HG03095 (cell line): ENCODE data around the gene LONP2.
"Not testable (repeated sequence)": the region's sequence is repeated elsewhere in the genome, so short reads cannot be mapped to it uniquely, and the experiment has no call there.

Experiments
- ATAC-seq: cut with Tn5 transposase; IDR thresholded peaks from one replicate; pipeline ENCODE4 v1.9.1; 2021; ENCODE audit warnings: moderate library complexity; ENCODE audit not compliant: unreplicated experiment

LONP2 gene

GRCh38 chr16:48365601-48366164 lies 121.6 kb downstream of the LONP2 start:
- ATAC-seq = peak; percentile 91

- peak; percentile 55 for ATAC-seq
Observed at GRCh38 chr16:48366165-48367093, 122.3 kb downstream of the LONP2 start.

GRCh38 chr16:48367441-48368049 lies 123.4 kb downstream of the LONP2 start:
- no peak for ATAC-seq

GRCh38 chr16:48369765-48370164 lies 125.7 kb downstream of the LONP2 start:
- no peak for ATAC-seq

- ATAC-seq = no peak
Observed at GRCh38 chr16:48370229-48370628, 126.1 kb downstream of the LONP2 start.

- not testable (repeated sequence) for ATAC-seq
Observed at GRCh38 chr16:48370668-48371392, 126.7 kb downstream of the LONP2 start.

GRCh38 chr16:48371393-48371780 lies 127.3 kb downstream of the LONP2 start:
- no peak for ATAC-seq

GRCh38 chr16:48372744-48373143 lies 128.6 kb downstream of the LONP2 start:
- ATAC-seq = no peak

- ATAC-seq = no peak
Observed at GRCh38 chr16:48373258-48374029, 129.3 kb downstream of the LONP2 start.

GRCh38 chr16:48374255-48374654 lies 130.2 kb downstream of the LONP2 start:
- ATAC-seq = no peak

GRCh38 chr16:48377301-48377700 lies 133.2 kb downstream of the LONP2 start:
- not testable (repeated sequence) for ATAC-seq

GRCh38 chr16:48378276-48378675 lies 134.2 kb downstream of the LONP2 start:
- no peak for ATAC-seq

- ATAC-seq = no peak
Observed at GRCh38 chr16:48378836-48379235, 134.7 kb downstream of the LONP2 start.

GRCh38 chr16:48381201-48381600 lies 137.1 kb downstream of the LONP2 start:
- ATAC-seq = no peak

- no peak for ATAC-seq
Observed at GRCh38 chr16:48382131-48382530, 138.0 kb downstream of the LONP2 start.

- ATAC-seq = no peak
Observed at GRCh38 chr16:48383009-48383876, 139.1 kb downstream of the LONP2 start.

GRCh38 chr16:48383877-48384519 lies 139.9 kb downstream of the LONP2 start:
- no peak for ATAC-seq

- peak; percentile 47 for ATAC-seq
Observed at GRCh38 chr16:48384520-48385252, 140.6 kb downstream of the LONP2 start.
